Lung (tissue), 12 donors: ENCODE results near the gene HINT3. TPM values are rescaled to one million over a fixed set of nuclear protein-coding genes. Genes with fewer than 3 reads are reported as not detected.

Experiments used
- ATAC-seq: fragments of 200-7000 bp; cut with Tn5 transposase; one replicate; pipeline ENCODE4 v1.9.1; 2020; ENCODE audit warnings: moderate number of reproducible peaks; ENCODE audit not compliant: insufficient read depth, low FRiP score
- DNase-seq, 3 donors: peaks; one replicate each; pipeline ENCODE4 v3.0.0-alpha.2; 2013 to 2017
- H3K27ac ChIP-seq, 2 donors: one replicate each; pipeline ENCODE4 v1.5.1; 2013; ENCODE audit warnings: mild to moderate bottlenecking in 2 of 2, moderate library complexity in 2 of 2, control low read depth in 1 of 2, inconsistent platforms in 1 of 2, low read depth in 1 of 2, low read length in 1 of 2
- H3K27me3 ChIP-seq, 3 donors: one replicate each; pipeline ENCODE4 v1.5.1; 2013; ENCODE audit warnings: low read length in 2 of 3; ENCODE audit not compliant: control insufficient read depth in 3 of 3, insufficient read depth in 3 of 3
- H3K36me3 ChIP-seq, 4 donors: one replicate each; pipeline ENCODE4 v1.5.1; 2013; ENCODE audit warnings: low read length in 4 of 4, mild to moderate bottlenecking in 1 of 4, moderate library complexity in 1 of 4; ENCODE audit not compliant: control insufficient read depth in 4 of 4, insufficient read depth in 4 of 4
- H3K4me1 ChIP-seq, 5 donors: one replicate each; pipeline ENCODE4 v1.5.1; 2013; ENCODE audit warnings: low read length in 5 of 5, mild to moderate bottlenecking in 2 of 5, moderate library complexity in 1 of 5; ENCODE audit not compliant: control insufficient read depth in 5 of 5, insufficient read depth in 5 of 5
- H3K4me3 ChIP-seq: one replicate; pipeline ENCODE4 v1.5.1; 2013; ENCODE audit warnings: mild to moderate bottlenecking, control low read depth, moderate library complexity
- H3K9ac ChIP-seq, 2 donors: one replicate each; pipeline ENCODE4 v1.5.1; 2013; ENCODE audit warnings: low read length in 2 of 2, control low read depth in 1 of 2; ENCODE audit not compliant: insufficient read depth in 1 of 2
- H3K9me3 ChIP-seq, 4 donors: one replicate each; pipeline ENCODE4 v1.5.1; 2013; ENCODE audit warnings: low read length in 3 of 4, mild to moderate bottlenecking in 1 of 4, moderate library complexity in 1 of 4; ENCODE audit not compliant: control insufficient read depth in 4 of 4, insufficient read depth in 3 of 4
- CTCF ChIP-seq: IDR thresholded peaks from 2 replicates; pipeline ENCODE4 v1.5.1; 2012; ENCODE audit warnings: mild to moderate bottlenecking; ENCODE audit errors: control extremely low read depth, extremely low read depth
- WGBS, 2 donors: extraction: QIAGEN DNeasy Blood & Tissue Kit; methylation state at CpG; one replicate each; pipeline ENCODE4 v1.1.7; 2013; 5-methylcytosine and 5-hydroxymethylcytosine counted together
- polyA plus RNA-seq, 2 donors: library from polyadenylated mRNA; stranded (reverse); fragments of 200-250 nt; gene quantifications; one replicate each; pipeline ENCODE4 v1.2.1, GENCODE V29; 2013
- total RNA-seq, 2 donors: library from RNA; depleted of rRNA in 1 of 2; stranded (reverse); fragments of >200 nt in 1 of 2; gene quantifications; one replicate each; pipeline ENCODE4 v1.2.1, GENCODE V29; 2014 to 2021
- donor health status: control.
- donor health status: control.
- donor health status: Bipolar disorder and iron deficiency.
- donor health status: healthy.
- donor health status: DM: yes; HTN: yes; CAD: no.

HINT3 gene
- total and polyA plus RNA-seq, 4 donors, result 8.1 to 41.9 (median 20.8) TPM

- no peak for TF ChIP-seq CTCF
- Histone ChIP-seq H3K4me3 (no peak overlapping the region), H3K36me3 (peaks cover 0 to 3% (median 0%) of the 10 kb centered on the region in 4 donors), H3K9ac (no peak overlapping the region), H3K4me1 (peaks cover 0 to 7% (median 2%) of the 10 kb centered on the region in 5 donors), H3K27me3 (no peaks in the 10 kb centered on the region), H3K27ac (no peak overlapping the region), H3K9me3 (no peaks in the 10 kb centered on the region)
- DNase-seq (no peak), ATAC-seq (no peak)
- 88 to 96% methylated on average over 2 of the region's 2 CpGs for WGBS, 2 donors
These were observed 25.1 kb downstream of the HINT3 start for GRCh38 chr6:125981571-125982185.

GRCh38 chr6:125983246-125983945 is 26.8 kb downstream of the HINT3 start:
- ATAC-seq, result no peak
- Histone ChIP-seq H3K36me3 (peaks cover 0 to 4% (median 0%) of the 10 kb centered on the region in 4 donors), H3K4me1 (peaks cover 0 to 18% (median 6%) of the 10 kb centered on the region in 5 donors), H3K9me3 (no peaks in the 10 kb centered on the region), H3K27ac (no peak overlapping the region), H3K27me3 (no peaks in the 10 kb centered on the region), H3K9ac (no peak overlapping the region), H3K4me3 (no peak overlapping the region)
- no peak for DNase-seq
- 53 to 60% methylated on average over 4 of the region's 4 CpGs for WGBS, 2 donors
- TF ChIP-seq CTCF, result no peak

DNA sequence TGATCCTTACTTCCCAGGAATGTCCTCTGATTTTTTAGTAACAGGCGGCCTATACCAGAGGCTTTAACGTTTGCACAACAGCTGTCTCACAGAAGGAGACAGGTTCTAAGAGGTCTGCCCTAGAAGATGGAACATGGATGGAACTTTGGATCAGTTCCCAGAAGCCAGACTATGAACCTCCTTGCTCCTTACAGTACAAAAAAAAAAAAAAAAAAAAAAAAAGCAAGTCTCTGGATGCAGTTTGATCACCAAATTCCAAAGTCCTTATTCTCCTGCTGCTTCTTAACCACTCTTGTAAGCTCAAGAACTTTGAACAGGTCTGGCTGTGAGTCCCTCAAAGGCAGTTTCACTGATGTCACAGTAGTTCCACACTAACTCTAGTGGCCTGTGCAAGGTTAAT is 27.7 kb downstream of the HINT3 start:
- ATAC-seq, result no peak
- no peak for DNase-seq
- Histone ChIP-seq H3K9me3 (no peaks in the 10 kb centered on the region), H3K9ac (no peak overlapping the region), H3K36me3 (peaks cover 0 to 4% (median 0%) of the 10 kb centered on the region in 4 donors), H3K4me3 (no peak overlapping the region), H3K27me3 (no peaks in the 10 kb centered on the region), H3K27ac (no peak overlapping the region), H3K4me1 (peaks cover 0 to 18% (median 6%) of the 10 kb centered on the region in 5 donors)
- TF ChIP-seq CTCF, result no peak
- 78 to 91% methylated on average over 2 of the region's 2 CpGs for WGBS, 2 donors
